WTC11 (cell line): Measurements from ENCODE around the gene AP3B2. TPM values are rescaled to one million over a fixed set of nuclear protein-coding genes. Genes with fewer than 3 reads are reported as not detected.
A peak's percentile ranks its signal among the peaks of the same experiment; 100 is the strongest.

Experiments
- ATAC-seq: fragments of 200-7000 bp; cut with Tn5 transposase; 2 replicates; pipeline ENCODE4 v1.10.0; 2021; ENCODE audit warnings: mild to moderate bottlenecking, moderate library complexity
- CTCF ChIA-PET: fragments of 300-600 bp; sonication (Branson Sonifier 250); formaldehyde crosslinking; loops from one replicate; lab custom pipeline; 2021; ENCODE audit warnings: antibody characterized with exemption; lab: Charles Lee
- POLR2A ChIA-PET: fragments of 350-600 bp; sonication (Branson Sonifier 250); formaldehyde crosslinking; loops from one replicate; lab custom pipeline; 2021; ENCODE audit warnings: antibody characterized with exemption; lab: Charles Lee
- DNase-seq: peaks from one replicate; pipeline ENCODE4 v3.0.0; 2021; ENCODE audit warnings: low spot score
- H3K27ac Mint-ChIP-seq: 2 replicates; pipeline ENCODE4 v1.8.0; 2021; ENCODE audit warnings: mixed read lengths
- H3K27me3 Mint-ChIP-seq: 2 replicates; pipeline ENCODE4 v1.8.0; 2021; ENCODE audit warnings: low read depth, mild to moderate bottlenecking, moderate library complexity, mixed read lengths
- H3K36me3 Mint-ChIP-seq: 2 replicates; pipeline ENCODE4 v1.8.0; 2021; ENCODE audit warnings: mixed read lengths
- H3K4me1 Mint-ChIP-seq: 2 replicates; pipeline ENCODE4 v1.8.0; 2022; ENCODE audit warnings: mixed read lengths
- H3K4me3 Mint-ChIP-seq: 2 replicates; pipeline ENCODE4 v1.8.0; 2021; ENCODE audit warnings: mild to moderate bottlenecking, moderate library complexity, mixed read lengths
- H3K9me3 Mint-ChIP-seq: 2 replicates; pipeline ENCODE4 v1.8.0; 2021; ENCODE audit warnings: mixed read lengths
- ESRRA ChIP-seq: sonication (generic); formaldehyde crosslinking; IDR thresholded peaks from 2 replicates; pipeline ENCODE4 v1.8.1; 2022; ENCODE audit warnings: mild to moderate bottlenecking, missing genetic modification reagents, borderline replicate concordance
- FOXK1 ChIP-seq: sonication (generic); formaldehyde crosslinking; IDR thresholded peaks from 2 replicates; pipeline ENCODE4 v1.8.0; 2022; ENCODE audit warnings: mild to moderate bottlenecking, moderate library complexity, missing genetic modification reagents
- GTF2I ChIP-seq: fragments of 250-450 bp; sonication (Bioruptor Pico); conservative IDR thresholded peaks from 2 replicates; pipeline ENCODE4 v1.4.0; 2021; ENCODE audit warnings: mild to moderate bottlenecking
- JAZF1 ChIP-seq: fragments of 250-450 bp; sonication (Bioruptor Pico); IDR thresholded peaks from 2 replicates; pipeline ENCODE4 v1.9.0; 2021; ENCODE audit warnings: moderate library complexity, mild to moderate bottlenecking, inconsistent platforms
- JUN ChIP-seq: sonication (generic); formaldehyde crosslinking; IDR thresholded peaks from 2 replicates; pipeline ENCODE4 v1.8.0; 2023; ENCODE audit warnings: mild to moderate bottlenecking, missing genetic modification reagents
- NFE2L1 ChIP-seq: sonication (generic); formaldehyde crosslinking; IDR thresholded peaks from 2 replicates; pipeline ENCODE4 v1.8.1; 2023; ENCODE audit warnings: missing genetic modification reagents
- NR3C1 ChIP-seq: sonication (generic); formaldehyde crosslinking; conservative IDR thresholded peaks from 2 replicates; pipeline ENCODE4 v1.8.1; 2023; ENCODE audit warnings: low read depth, mild to moderate bottlenecking, missing genetic modification reagents
- ZNF232 ChIP-seq: sonication (generic); formaldehyde crosslinking; IDR thresholded peaks from 2 replicates; pipeline ENCODE4 v1.8.0; 2022; ENCODE audit warnings: mild to moderate bottlenecking, missing genetic modification reagents
- ZNF281 ChIP-seq: sonication (generic); formaldehyde crosslinking; IDR thresholded peaks from 2 replicates; pipeline ENCODE4 v1.8.0; 2023; ENCODE audit warnings: mild to moderate bottlenecking, missing genetic modification reagents
- ZNF396 ChIP-seq: fragments of 250-450 bp; sonication (Bioruptor Pico); IDR thresholded peaks from 2 replicates; pipeline ENCODE4 v1.8.0; 2021; ENCODE audit warnings: mild to moderate bottlenecking, moderate library complexity, borderline replicate concordance
- ZNF425 ChIP-seq: fragments of 250-450 bp; sonication (Bioruptor Pico); conservative IDR thresholded peaks from 2 replicates; pipeline ENCODE4 v1.9.0; 2021; ENCODE audit warnings: mild to moderate bottlenecking
- total RNA-seq: library from RNA; stranded (reverse); gene quantifications from 3 replicates; pipeline ENCODE4 v1.2.3, GENCODE V29; 2021
- TF ChIP-seq, protein P1 (sequence below): sonication (generic); formaldehyde crosslinking; IDR thresholded peaks from 2 replicates; pipeline ENCODE4 v1.8.1; 2022; ENCODE audit warnings: low read depth, missing genetic modification reagents, borderline replicate concordance
- TF ChIP-seq, protein P2 (sequence below): sonication (generic); formaldehyde crosslinking; IDR thresholded peaks from 2 replicates; pipeline ENCODE4 v1.8.0; 2022; ENCODE audit warnings: missing genetic modification reagents
- TF ChIP-seq, protein P3 (sequence below): sonication (generic); formaldehyde crosslinking; IDR thresholded peaks from 2 replicates; pipeline ENCODE4 v1.8.0; 2022; ENCODE audit warnings: mild to moderate bottlenecking, missing genetic modification reagents
- TF ChIP-seq, protein P4 (sequence below): sonication (generic); formaldehyde crosslinking; IDR thresholded peaks from 2 replicates; pipeline ENCODE4 v1.8.1; 2022; ENCODE audit warnings: mild to moderate bottlenecking, moderate library complexity, missing genetic modification reagents
- TF ChIP-seq, protein P5 (sequence below): sonication (generic); formaldehyde crosslinking; conservative IDR thresholded peaks from 2 replicates; pipeline ENCODE4 v1.8.1; 2023; ENCODE audit warnings: mild to moderate bottlenecking, low read depth, missing genetic modification reagents, moderate library complexity

AP3B2 gene
- total RNA-seq, 1 experiment from 2014 or later: 17.7 TPM

GRCh38 chr15:82649226-82649999, 60.3 kb downstream of the AP3B2 start (continued):
- TF ChIP-seq, protein P1, sequence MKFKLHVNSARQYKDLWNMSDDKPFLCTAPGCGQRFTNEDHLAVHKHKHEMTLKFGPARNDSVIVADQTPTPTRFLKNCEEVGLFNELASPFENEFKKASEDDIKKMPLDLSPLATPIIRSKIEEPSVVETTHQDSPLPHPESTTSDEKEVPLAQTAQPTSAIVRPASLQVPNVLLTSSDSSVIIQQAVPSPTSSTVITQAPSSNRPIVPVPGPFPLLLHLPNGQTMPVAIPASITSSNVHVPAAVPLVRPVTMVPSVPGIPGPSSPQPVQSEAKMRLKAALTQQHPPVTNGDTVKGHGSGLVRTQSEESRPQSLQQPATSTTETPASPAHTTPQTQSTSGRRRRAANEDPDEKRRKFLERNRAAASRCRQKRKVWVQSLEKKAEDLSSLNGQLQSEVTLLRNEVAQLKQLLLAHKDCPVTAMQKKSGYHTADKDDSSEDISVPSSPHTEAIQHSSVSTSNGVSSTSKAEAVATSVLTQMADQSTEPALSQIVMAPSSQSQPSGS: no peak
- TF ChIP-seq ZNF396 (CRISPR knock-in tag): no peak
- TF ChIP-seq, all 79 proteins: peak for 0

- ChIA-PET CTCF (interaction anchor here (1.1 to 1.5 kb wide), 4 partner anchors 33 to 106 kb away, joined by 3 to 8 read pairs (median 4); no protein-coding TSS in a partner anchor), POLR2A (no interaction called here)
- peak; percentile 78 for ATAC-seq
- Mint-ChIP-seq H3K27ac (no peak overlapping the region), H3K4me1 (peaks cover 19% of the 10 kb centered on the region), H3K9me3 (no peaks in the 10 kb centered on the region), H3K4me3 (peak overlapping the region; percentile 66), H3K36me3 (no peaks in the 10 kb centered on the region), H3K27me3 (peaks cover 73% of the 10 kb centered on the region)
- DNase-seq: peak; percentile 58
- no peak for TF ChIP-seq ZNF232 (CRISPR knock-in tag)
- TF ChIP-seq ZNF281 (CRISPR knock-in tag): no peak
- TF ChIP-seq, protein P2, sequence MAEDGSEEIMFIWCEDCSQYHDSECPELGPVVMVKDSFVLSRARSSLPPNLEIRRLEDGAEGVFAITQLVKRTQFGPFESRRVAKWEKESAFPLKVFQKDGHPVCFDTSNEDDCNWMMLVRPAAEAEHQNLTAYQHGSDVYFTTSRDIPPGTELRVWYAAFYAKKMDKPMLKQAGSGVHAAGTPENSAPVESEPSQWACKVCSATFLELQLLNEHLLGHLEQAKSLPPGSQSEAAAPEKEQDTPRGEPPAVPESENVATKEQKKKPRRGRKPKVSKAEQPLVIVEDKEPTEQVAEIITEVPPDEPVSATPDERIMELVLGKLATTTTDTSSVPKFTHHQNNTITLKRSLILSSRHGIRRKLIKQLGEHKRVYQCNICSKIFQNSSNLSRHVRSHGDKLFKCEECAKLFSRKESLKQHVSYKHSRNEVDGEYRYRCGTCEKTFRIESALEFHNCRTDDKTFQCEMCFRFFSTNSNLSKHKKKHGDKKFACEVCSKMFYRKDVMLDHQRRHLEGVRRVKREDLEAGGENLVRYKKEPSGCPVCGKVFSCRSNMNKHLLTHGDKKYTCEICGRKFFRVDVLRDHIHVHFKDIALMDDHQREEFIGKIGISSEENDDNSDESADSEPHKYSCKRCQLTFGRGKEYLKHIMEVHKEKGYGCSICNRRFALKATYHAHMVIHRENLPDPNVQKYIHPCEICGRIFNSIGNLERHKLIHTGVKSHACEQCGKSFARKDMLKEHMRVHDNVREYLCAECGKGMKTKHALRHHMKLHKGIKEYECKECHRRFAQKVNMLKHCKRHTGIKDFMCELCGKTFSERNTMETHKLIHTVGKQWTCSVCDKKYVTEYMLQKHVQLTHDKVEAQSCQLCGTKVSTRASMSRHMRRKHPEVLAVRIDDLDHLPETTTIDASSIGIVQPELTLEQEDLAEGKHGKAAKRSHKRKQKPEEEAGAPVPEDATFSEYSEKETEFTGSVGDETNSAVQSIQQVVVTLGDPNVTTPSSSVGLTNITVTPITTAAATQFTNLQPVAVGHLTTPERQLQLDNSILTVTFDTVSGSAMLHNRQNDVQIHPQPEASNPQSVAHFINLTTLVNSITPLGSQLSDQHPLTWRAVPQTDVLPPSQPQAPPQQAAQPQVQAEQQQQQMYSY: 0 out of 2 replicates have a peak, but pooled peaks have one; percentile 55
- TF ChIP-seq, protein P3, sequence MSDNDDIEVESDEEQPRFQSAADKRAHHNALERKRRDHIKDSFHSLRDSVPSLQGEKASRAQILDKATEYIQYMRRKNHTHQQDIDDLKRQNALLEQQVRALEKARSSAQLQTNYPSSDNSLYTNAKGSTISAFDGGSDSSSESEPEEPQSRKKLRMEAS (CRISPR knock-in tag): peak; percentile 92
- TF ChIP-seq, protein P4, sequence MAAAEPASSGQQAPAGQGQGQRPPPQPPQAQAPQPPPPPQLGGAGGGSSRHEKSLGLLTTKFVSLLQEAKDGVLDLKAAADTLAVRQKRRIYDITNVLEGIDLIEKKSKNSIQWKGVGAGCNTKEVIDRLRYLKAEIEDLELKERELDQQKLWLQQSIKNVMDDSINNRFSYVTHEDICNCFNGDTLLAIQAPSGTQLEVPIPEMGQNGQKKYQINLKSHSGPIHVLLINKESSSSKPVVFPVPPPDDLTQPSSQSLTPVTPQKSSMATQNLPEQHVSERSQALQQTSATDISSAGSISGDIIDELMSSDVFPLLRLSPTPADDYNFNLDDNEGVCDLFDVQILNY (CRISPR knock-in tag): no peak
- no peak for TF ChIP-seq GTF2I (CRISPR knock-in tag)
- TF ChIP-seq FOXK1 (CRISPR knock-in tag): 0 out of 2 replicates have a peak, but pooled peaks have one; percentile 15
- no peak for TF ChIP-seq JUN (CRISPR knock-in tag)
- TF ChIP-seq, protein P5, sequence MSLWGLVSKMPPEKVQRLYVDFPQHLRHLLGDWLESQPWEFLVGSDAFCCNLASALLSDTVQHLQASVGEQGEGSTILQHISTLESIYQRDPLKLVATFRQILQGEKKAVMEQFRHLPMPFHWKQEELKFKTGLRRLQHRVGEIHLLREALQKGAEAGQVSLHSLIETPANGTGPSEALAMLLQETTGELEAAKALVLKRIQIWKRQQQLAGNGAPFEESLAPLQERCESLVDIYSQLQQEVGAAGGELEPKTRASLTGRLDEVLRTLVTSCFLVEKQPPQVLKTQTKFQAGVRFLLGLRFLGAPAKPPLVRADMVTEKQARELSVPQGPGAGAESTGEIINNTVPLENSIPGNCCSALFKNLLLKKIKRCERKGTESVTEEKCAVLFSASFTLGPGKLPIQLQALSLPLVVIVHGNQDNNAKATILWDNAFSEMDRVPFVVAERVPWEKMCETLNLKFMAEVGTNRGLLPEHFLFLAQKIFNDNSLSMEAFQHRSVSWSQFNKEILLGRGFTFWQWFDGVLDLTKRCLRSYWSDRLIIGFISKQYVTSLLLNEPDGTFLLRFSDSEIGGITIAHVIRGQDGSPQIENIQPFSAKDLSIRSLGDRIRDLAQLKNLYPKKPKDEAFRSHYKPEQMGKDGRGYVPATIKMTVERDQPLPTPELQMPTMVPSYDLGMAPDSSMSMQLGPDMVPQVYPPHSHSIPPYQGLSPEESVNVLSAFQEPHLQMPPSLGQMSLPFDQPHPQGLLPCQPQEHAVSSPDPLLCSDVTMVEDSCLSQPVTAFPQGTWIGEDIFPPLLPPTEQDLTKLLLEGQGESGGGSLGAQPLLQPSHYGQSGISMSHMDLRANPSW: no peak
- TF ChIP-seq ZNF425: no peak
- TF ChIP-seq JAZF1 (CRISPR knock-in tag): no peak
- no peak for TF ChIP-seq ESRRA (CRISPR knock-in tag)
- TF ChIP-seq NFE2L1 (CRISPR knock-in tag): no peak
- 0 out of 2 replicates have a peak, but pooled peaks have one; percentile 51 for TF ChIP-seq NR3C1 (CRISPR knock-in tag)
Measured at GRCh38 chr15:82648257-82649103, 61.2 kb downstream of the AP3B2 start.
